Loucy (cell line): Measurements from ENCODE around the gene ACBD5.

ENCODE experiments used
- CTCF ChIP-seq: fragments of 200-600 bp; sonication (generic); conservative IDR thresholded peaks from 2 replicates; pipeline ENCODE4 v1.5.1; 2014; ENCODE audit warnings: mild to moderate bottlenecking, antibody characterized with exemption, low read length
- EZH2phosphoT487 ChIP-seq: fragments of 200-600 bp; IDR thresholded peaks from 2 replicates; pipeline ENCODE4 v1.6.1; 2018; ENCODE audit warnings: antibody characterized with exemption, mild to moderate bottlenecking, moderate library complexity, borderline replicate concordance

GRCh38 chr10:27157150-27157549 lies 83.4 kb downstream of the ACBD5 start:
- TF ChIP-seq CTCF = no peak
- no peak for TF ChIP-seq EZH2phosphoT487
